HG02840 (cell line): ENCODE data around the gene COG7.
"Not testable (repeated sequence)": the region's sequence is repeated elsewhere in the genome, so short reads cannot be mapped to it uniquely, and the experiment has no call there.

Source experiments
- ATAC-seq: cut with Tn5 transposase; IDR thresholded peaks from one replicate; pipeline ENCODE4 v1.9.1; 2021; ENCODE audit warnings: mild to moderate bottlenecking, moderate library complexity, moderate number of reproducible peaks; ENCODE audit not compliant: unreplicated experiment, low FRiP score

The COG7 gene

DNA sequence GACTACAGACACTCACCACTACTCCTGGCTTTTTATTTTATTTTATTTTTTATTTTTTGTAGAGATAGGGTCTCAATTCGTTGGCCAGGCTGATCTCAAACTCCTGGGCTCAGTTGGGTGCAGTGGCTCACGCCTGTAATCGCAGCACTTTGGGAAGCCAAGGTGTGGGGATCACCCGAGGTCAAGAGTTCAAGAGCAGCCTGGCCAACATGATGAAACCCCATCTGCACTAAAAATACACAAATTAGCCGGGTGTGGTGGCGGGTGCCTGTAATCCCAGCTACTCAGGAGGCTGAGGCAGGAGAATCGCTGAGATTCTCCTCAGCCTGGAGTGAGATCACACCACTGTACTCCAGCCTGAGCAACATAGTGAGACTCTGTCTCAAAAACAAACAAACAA, 86.6 kb downstream of the COG7 start:
- ATAC-seq, result not testable (repeated sequence)

DNA sequence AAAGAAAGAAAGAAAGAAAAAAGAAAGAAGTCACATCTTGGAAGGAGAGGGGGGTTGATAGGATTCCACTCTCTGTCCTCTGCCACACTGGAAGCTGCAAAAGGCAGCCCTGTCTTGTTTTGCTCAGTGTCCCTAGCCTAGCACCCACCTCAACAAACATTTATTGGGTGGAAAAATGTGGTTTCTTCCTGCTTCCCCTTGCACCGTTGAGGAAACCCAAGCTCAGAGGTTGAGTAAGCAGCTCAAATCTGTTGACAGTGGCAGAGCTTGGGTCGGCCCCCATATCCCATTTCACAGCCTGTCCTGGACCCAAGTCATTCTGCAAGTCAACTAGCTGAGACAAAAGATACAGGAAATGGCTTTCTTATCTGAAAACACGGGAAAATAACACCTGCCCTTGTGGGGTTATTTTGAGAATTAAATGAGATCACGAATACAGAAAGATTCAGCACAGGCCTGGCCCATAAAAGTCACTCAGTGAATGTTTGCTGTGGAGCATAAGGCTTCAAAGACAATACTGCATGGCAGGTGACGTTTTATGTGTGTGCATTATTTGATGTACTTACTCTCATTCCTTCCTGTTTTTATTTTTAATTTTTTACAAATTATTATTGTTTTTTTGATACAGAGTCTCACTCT, 87.3 kb downstream of the COG7 start:
- no peak for ATAC-seq

GRCh38 chr16:23362460-23363317, 90.3 kb downstream of the COG7 start:
- no peak for ATAC-seq

GRCh38 chr16:23359092-23359760, 93.8 kb downstream of the COG7 start:
- no peak for ATAC-seq

DNA sequence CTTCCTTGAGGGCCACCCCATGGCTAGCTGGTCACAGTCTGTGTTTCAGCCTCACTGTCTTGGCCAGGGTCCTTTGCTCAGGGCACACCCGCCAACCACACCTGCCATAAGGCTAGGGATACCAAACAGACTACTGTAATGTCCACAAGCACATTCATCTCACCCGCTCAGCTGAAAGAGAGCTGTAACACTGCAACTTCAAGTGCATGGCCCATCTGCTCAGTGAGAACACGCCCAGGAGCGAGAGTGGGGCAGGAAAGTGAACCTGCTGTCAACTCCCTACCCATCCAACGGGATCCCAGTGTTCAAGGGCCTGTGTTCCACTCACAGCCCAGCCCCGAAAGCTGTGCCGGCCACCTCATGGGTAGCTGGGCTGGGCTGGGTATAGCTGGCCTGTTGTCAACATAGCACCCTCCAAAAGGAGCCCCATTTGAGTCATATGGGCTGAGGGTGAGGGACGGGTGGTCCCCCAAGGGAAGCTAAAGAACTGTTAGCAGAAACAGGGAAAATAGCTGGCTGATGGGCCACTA, 95.2 kb downstream of the COG7 start:
- no peak for ATAC-seq

GRCh38 chr16:23356941-23357340, 96.0 kb downstream of the COG7 start:
- ATAC-seq, result no peak

DNA sequence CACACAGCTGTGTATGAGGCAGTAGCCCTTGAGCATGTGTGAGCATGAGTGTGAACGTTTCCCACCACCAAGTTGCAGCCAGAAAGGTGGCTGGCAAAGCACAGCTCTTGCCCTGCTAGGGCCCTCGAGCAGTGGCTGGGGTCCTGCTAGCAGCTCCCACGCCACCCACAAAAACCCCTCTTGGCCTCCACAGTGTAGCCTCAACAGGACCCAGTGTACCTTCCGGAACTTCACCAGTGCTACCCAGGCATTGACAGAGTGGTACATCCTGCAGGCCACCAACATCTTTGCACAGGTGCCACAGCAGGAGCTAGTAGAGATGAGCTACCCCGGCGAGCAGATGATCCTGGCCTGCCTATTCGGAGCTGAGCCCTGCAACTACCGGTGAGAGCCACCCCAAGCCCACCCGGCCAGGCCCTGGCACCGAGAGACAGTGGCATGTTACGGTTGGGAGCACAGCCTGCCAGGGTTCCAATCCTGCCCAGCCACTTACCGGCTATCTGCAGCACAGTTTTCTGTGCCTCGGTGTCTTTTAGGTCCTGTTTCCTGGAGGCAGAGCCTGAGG, 97.8 kb downstream of the COG7 start:
- no peak for ATAC-seq

DNA sequence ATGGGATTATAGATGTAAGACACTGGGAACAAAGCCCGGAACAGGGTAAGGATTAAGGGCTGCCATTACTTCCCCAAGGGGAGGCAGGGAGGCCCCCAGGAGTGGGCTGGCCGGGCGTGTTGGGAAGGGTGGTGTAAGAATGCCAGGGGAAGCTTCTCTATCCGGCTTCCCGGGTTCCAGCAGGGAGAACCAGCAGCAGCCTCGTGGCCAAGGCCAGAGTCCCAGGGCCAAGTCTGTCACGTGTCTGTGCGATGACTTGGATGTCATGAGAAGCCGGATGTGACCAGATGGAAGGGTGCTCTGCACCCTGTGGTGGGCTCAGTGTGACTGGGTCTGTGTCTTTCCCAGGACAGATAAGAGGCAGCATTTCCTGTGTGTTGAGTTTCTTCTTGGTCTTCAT, 98.7 kb downstream of the COG7 start:
- no peak for ATAC-seq

GRCh38 chr16:23353440-23353839, 99.5 kb downstream of the COG7 start:
- no peak for ATAC-seq

DNA sequence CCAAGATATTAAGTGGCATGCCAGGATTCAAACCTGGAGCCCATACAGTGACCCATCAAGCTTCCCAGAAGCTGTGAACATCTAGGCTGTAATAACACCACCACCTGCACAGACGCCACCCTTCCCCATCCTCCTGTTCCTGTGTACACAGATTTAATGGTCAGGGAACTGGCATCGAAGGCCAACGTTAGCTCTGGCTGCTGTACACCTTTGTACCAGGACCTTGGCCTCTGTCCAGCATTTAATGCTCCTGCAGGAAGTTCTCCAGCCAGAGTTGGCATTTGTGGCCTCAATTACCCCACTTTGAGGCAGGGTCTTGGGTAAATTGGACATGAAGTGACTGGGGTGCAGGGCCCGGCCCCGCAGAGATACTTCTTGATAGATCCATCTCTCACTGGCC, 101.6 kb downstream of the COG7 start:
- ATAC-seq, result no peak

GRCh38 chr16:23348579-23349469, 104.2 kb downstream of the COG7 start:
- no peak for ATAC-seq

- no peak for ATAC-seq
Observed at GRCh38 chr16:23345237-23345636, 107.8 kb downstream of the COG7 start.

GRCh38 chr16:23343643-23344612, 109.1 kb downstream of the COG7 start:
- no peak for ATAC-seq

DNA sequence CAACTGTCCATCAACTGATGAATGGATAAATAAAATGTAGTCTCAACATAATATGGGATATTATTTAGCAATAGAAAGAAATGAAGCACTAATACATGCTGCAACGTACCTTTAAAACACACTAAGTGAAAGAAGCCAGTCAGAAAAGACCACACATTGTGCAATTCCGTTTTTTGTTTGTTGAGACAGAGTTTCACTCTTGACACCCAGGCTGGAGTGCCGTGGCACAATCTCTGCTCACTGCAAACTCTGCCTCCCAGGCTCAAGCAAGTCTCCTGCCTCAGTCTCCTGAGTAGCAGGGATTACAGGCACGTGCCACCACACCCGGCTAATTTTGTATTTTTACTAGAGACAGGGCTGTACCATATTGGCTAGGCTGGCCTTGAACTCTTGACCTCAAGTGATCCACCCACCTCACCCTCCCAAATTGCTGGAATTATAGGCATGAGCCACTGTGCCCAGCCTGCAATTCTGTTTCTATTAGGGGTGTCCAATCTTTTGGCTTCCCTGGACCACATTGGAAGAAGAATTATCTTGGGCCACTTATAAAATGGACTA, 110.8 kb downstream of the COG7 start:
- ATAC-seq, result no peak

DNA sequence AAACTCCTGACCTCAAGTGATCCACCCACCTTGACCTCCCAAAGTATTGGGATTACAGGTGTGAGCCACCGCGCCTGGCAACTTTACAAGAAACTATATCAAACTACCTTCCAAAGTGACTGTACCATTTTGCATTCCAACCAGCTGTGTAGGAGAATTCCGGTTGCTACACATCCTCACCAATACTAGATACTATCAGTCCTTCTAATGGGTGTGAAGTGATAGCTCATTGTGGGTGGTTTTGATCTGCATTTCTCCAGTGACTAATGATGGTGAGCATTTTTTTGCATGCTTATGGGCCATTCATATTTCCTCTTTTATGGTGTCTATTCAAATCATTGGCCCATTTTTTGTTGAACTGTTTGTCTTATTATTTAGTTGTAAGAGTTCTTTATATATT, 113.2 kb downstream of the COG7 start:
- ATAC-seq, result no peak
